ENCODE data around the gene HPSE2.

DNA sequence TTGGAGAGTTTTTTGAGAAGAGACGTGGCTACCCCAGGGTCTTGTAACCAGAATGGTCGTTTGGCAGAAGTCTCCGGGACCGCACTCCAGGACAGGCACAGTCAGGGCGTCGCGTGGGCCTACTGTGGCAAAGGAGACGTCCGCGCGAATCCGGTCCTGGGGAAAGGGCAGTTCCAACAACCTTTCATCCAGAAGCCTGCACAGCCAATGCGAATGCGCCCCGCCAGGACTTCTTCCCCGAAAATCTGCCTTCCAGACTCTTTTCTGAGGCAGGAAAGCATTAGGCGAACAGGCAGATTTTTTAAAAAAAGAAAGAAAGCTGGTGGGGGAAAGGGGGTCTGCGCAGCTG, 2.0 kb downstream of the HPSE2 start:
- TF ChIP-seq POLR2A (IDR thresholded peaks at IDR 0.05) = no peak
- TF ChIP-seq, protein P1, sequence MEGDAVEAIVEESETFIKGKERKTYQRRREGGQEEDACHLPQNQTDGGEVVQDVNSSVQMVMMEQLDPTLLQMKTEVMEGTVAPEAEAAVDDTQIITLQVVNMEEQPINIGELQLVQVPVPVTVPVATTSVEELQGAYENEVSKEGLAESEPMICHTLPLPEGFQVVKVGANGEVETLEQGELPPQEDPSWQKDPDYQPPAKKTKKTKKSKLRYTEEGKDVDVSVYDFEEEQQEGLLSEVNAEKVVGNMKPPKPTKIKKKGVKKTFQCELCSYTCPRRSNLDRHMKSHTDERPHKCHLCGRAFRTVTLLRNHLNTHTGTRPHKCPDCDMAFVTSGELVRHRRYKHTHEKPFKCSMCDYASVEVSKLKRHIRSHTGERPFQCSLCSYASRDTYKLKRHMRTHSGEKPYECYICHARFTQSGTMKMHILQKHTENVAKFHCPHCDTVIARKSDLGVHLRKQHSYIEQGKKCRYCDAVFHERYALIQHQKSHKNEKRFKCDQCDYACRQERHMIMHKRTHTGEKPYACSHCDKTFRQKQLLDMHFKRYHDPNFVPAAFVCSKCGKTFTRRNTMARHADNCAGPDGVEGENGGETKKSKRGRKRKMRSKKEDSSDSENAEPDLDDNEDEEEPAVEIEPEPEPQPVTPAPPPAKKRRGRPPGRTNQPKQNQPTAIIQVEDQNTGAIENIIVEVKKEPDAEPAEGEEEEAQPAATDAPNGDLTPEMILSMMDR (IDR thresholded peaks at IDR 0.05) = no peak
